ENCODE measurements around the gene FOXE1.

- TF ChIP-seq CTCF (conservative IDR thresholded peaks at IDR 0.05) (no peak), ZFX (IDR thresholded peaks at IDR 0.05) (no peak)
These were observed 38.7 kb downstream of the FOXE1 start for GRCh38 chr9:97891736-97892135.

Data from C4-2B (cell line).